NCI-H2171 treated with DMSO at 0.1 percent for 48 hours (cell line): ENCODE measurements around the gene AP1M2.
A peak's percentile ranks its signal among the peaks of the same experiment; 100 is the strongest.

Source experiments
- DNase-seq: peaks from one replicate; lab custom pipeline; 2025; lab: John Stamatoyannopoulos, UW

AP1M2 gene

DNA sequence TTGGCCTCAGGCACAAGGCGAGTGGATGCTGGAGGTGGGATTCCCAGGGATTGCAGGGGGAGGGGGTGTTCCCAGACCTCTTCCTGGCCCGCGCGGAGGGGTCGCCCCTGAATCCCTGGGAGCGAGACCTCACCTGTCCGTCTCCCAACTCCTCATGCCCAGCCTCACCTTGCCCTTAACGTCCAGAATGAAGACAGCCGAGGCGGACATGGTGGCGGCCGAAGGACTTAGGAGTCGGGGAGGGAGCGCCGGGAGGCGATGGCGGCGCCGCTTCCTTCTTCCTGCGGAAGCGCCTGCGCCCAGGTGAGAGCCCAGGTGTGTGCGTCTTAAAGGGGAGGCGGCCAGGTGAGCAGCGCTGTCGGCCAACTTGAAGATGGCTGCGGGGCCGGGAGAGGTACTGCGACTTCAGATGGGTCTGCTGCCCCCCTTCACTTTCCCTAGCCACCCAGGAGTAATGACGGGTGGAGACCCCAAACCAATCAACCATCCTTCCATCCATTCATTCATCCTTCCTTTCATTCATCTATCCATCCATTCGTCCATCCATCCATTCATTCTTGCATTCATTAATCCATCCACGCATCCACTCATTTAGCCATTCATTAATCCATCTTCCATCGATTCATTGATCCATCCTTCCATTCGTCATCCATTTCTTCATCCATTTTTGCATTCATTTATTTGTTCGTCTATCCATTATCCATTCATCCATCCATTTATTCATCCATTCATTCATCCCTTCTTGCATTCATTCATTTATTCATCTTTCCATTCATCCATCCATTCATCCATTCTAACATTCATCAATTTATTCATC lies at the start of gene AP1M2:
Gene AP1M2, minus strand, starts transcription at position 291 of the 817 bp plus-strand sequence. Its CDS starts 81 bp downstream, at position 210.
- DNase-seq = peak; percentile 60

DNA sequence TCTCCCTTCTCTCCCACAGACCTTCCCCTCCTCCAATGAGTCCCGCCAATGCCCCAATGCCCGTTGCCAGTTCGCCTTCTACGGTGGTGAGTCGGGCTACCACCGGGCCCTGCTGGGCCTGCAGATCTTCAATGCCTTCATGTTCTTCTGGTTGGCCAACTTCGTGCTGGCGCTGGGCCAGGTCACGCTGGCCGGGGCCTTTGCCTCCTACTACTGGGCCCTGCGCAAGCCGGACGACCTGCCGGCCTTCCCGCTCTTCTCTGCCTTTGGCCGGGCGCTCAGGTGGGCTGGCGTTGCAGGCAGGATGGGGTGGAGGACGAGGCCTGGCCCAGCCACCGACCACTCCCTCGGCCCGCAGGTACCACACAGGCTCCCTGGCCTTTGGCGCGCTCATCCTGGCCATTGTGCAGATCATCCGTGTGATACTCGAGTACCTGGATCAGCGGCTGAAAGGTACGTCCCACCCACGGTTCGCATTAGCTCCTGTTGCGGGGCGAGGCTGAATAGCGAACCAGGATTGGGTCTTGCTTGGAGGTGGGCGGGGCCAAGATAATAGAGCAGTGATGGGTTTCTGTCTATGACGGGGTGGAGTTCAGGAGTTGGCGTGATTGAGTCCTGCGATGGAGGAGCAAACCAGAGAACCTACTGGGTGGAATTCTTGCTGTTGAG lies 49.3 kb upstream of the AP1M2 start:
- DNase-seq = no peak

DNA sequence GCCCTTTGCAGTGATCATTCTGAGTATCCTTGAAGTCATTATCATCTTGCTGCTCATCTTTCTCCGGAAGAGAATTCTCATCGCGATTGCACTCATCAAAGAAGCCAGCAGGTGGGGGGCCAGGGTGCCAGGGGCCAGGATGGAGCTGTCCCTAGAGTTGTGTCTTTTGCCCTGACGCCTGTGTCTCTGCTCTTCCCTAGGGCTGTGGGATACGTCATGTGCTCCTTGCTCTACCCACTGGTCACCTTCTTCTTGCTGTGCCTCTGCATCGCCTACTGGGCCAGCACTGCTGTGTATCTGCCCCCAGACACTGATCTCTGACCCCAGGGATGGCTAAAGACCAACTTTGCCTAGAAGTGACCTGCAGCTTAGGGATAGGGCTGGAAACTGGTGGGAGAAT lies 47.9 kb upstream of the AP1M2 start:
- no peak for DNase-seq

DNA sequence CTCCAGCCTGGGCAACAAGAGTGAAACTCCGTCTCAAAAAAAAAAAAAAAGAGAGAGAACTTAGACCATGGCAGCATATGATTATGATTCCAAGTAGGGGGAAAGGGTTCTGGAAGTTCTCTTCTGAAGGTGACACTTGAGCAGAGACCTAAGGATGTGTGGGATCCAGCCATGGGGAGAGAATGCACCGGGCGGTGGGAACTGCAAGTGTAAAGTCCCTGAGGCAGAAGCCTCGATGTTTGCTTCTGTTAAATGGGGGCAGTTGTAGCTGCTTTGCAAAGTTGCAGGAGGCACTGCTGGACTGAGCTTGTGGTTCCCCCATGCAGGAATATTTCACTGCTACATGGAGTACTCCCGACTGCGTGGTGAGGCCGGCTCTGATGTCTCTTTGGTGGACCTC lies 47.3 kb upstream of the AP1M2 start:
- DNase-seq = no peak

DNA sequence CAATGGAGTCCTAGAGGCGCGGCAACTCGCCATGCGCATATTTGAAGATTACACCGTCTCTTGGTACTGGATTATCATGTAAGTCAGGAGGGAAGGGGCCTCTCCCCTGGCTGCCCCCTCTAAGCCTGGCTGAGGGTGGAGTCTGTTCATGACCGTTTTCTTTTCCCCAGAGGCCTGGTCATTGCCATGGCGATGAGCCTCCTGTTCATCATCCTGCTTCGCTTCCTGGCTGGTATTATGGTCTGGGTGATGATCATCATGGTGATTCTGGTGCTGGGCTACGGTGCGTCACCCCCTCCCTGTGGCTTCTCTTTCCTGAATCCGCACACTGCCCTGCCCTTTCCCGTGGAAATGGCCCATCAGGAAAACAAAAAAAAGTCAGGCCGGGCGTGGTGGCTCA lies 44.8 kb upstream of the AP1M2 start:
- DNase-seq = no peak

DNA sequence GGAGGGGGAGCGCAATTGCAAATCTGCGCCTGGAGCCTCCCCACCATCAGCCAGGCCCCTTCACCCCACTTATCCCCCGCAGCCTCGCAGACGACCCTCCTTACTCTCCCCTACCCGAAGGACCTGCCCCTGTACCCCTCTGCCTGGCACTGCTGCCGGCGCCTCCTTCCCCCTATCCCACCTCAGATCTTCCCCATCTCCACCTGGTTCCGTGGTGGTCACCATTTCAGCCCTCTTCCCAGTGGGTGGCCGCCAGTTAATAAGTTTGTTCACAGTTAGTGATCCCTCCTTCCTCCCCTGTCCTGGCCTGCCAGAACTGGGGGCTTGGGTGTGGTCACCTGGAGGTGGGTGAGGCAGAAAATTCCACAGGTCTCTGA lies 38.6 kb upstream of the AP1M2 start:
- DNase-seq = no peak

DNA sequence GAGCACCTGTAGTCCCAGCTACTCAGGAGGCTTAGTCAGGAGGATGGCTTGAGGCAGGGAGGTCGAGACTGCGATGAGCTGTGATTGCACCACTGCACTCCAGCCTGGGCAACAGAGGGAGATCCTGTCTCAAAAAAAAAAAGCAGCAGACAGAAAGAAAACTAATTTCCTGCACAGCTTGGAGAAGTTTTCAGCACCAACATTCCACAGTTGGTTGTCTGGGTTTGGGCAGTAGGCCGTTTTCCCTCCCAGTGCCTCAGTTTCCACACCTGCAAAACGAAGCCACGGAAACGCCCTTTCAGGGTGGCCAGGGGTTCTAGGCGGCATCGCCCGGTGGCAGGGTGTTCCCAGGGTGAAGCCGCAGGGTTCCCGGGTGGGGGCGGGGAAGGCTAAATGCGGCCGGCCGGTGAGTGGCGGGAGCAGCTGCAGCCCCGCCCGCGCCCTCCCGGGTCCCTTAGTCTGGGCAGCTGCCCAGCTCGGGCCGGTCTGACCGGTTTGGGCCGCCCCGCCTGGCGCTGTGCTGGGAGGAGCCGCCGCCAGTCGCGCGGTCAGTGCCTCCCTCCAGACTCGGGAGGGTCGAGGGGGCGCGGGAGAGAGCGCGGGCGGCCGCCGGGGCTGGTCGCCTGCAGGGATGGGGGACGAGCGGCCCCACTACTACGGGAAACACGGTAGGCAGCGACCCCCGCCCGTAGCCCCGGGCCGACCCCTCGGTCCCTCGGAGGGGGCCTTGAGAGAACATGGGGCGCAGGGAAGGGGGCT lies 38.1 kb upstream of the AP1M2 start, which contains the start of gene SLC44A2:
Gene SLC44A2, plus strand, starts transcription at position 551 of the 759 bp plus-strand sequence. Its CDS starts 81 bp downstream, at position 632.
- no peak for DNase-seq

DNA sequence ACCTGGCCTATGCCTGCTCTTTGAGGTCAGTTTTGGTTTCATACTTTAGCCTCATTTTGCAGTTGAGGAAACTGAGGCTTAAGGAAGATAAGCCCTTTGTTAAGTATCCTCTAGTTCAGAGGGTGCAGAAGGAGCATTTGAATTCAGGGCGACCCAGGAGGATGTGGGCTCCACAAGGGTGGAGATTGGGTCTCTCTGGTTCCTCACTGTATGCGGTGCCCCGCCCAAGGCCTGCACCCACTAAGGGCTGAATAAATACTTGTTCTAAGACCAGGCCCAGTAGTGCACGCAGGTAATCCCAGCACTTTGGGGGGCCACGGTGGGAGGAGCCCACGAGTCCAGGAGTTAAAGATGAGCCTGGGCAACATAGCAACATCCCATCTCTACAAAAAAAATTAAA lies 37.5 kb upstream of the AP1M2 start:
- DNase-seq = no peak

DNA sequence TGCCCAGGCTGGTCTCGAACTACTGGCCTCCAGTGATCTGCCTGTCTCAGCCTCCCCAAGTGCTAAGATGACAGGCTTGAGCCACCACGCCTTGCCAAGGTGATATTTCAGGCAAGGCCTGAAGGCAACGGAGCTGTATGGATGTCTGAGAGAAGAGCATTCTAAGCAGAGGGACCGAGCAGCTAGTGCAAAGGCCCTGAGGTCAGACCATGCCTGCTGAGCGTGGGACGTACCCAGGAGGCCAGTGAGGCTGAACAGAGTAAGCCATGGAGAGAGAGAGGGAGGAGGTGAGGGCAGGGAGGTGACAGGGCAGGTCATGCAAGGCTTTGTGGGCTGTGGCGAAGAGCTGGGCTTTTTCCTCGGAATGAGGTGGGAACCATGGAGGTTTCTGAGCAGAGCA lies 34.9 kb upstream of the AP1M2 start:
- DNase-seq = no peak

DNA sequence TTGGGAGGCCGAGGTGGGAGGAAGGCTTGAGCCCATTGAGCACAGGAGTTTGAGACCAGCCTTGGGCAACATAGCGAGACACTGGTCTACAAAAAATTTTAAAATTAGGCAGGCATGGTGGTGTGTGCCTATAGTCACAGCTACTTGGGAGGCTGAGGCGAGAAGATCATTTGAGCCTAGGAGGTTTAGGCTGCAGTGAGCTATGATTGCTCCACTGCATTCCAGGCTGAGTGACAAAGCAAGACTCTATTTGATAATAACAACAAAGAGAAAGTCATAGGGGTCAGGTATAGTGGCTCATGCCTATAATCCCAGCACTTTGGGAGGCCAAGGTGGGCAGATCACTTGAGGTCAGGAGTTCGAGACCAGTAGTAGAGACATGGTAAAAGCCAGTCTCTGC lies 33.7 kb upstream of the AP1M2 start:
- DNase-seq = no peak

DNA sequence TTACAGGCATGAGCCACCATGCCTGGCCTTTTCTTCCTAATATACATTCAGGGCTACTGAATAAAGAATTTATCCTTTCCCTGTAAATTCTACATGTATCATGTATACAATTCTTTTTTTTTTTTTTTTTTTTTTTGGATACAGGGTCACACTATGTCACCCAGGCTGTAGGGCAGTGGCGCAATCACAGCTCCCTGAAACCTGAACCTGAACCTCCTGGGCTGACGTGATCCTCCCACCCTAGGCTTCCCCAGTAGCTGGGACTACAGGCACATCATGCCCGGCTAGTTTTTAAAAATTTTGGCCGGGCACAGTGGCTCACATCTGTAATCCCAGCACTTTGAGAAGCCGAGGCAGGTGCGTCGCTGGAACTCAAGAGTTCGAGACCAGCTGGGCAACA lies 31.7 kb upstream of the AP1M2 start:
- no peak for DNase-seq

DNA sequence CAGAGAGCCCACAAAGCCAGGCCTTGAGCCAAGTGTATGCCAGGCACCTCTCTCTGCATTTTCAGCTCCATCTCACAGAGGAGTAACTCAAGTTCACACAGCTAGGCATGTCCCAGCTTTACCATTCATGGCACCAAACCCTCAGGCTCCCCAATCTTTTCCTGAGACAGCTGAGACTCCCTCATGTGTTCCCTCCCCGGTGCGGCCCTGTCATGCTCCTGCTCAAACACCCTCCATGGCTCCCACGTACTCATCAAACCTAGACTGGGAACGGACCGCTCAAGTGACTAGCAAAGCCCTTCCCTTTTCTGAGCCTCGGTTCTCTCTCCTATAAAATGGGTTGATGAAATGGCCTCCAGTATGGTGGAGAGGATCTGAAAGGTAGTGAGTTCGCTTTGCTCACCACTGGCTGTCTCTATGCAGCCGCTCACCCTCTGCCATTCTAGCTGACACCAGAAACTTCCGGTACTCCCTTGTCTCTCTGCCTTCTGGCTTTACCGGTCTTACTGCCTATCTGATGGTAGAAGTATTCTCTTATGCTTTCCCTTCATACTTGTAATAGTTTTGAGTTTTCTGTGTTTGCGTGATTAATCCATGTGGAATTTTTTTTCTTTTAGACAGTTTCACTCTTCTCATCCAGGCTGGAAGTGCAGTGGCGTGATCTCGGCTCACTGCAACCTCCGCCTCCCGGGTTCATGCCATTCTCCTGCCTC lies 30.5 kb upstream of the AP1M2 start:
- DNase-seq = no peak

DNA sequence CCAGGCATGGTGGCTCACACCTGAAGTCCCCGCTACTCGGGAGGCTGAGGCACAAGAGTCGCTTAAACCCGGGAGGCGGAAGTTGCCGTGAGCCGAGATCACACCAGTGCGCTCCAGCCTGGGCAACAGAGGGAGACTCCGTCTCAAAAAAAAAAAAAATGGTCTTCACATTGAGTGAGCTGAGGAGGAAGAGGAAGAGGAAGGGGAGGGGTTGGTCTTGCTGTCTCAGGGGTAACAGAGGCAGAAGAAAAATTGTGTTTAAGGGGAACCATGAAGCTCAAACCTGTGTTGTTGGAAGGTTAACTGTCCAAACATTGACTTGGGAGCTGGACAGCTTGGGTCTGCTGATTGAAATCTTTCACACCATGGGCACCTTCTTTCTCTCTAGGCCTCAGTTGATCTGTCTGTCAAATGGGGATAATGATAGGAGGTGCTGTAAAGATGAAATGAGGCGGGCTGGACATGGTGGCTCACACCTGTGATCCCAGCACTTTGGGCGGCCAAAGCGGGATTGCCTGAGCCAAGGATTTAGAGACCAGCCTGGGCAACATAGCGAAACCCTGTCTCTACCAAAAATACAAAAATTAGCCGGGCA lies 28.4 kb upstream of the AP1M2 start:
- no peak for DNase-seq

DNA sequence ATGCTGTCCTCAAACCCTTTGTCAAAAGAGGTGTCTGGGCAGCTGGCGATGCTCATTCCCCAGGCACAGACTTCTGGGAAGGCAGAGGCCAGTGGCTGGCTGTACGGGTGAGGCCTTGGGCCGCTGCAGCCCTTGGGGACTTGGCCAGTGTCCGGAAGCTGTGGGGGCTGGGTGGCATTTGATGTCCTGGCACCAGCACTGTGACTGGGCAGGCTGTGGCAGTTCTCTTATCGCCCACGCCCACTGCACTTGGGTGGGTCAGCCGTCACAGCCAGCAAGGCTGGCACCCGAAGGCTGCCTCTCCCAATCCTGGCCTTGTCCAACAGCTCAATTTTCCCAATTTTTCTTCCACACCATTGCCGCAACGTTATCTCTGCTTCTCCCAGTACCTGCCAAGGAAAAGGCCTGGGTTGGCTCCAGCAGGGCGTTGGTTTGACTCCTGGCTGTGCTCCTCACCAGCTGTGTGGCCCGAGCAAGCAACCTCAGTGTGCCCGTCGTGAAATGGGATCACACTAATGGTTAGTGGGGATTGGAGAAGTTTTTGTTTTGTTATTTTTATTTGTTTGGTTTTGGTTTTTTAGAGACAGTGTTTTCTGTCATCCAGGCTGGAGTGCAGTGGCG lies 25.5 kb upstream of the AP1M2 start:
- no peak for DNase-seq

DNA sequence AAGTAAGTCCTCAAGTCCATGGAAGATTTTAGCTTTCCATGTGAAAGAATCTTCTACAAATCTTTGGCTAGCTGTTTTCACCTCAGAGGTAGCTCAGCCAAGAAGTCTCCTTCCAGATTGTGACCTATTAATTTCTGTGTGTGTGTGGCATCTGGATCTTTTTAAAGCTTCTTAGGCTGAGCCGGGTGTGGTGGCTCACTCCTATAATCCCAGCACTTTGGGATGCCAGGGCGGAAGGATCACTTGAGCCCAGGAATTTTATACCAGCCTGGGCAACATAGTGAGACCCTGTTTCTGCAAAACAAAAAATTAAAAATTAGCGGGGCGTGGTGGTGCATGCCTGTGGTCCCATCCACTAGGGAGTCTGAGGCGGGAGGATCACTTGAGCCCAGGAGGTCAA lies 24.8 kb upstream of the AP1M2 start:
- DNase-seq = no peak

DNA sequence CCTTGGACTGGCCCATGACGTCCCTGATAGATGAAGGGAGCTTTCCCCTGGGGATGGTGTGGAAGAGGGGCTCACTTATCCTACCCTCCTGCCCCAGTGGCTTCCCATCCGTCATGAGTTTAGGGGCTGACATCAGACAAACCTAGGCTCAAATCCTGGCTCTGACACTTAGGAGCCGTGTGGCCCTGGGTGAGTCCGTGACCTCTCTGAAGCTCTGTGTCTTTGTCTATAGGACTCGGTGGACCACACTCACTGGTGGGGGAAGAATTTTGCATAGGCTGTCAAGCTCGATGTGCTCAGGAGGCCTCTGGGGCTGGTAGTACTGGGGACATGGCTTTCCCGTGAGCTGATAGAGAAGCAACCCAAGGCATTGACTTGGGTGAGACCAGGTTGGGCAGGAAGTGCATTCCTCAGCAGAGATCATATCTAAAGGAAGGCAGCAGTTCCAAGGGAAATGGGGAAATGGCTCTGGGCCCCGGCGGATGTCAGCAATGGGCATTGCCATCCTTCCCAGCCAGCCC lies 17.4 kb upstream of the AP1M2 start:
- DNase-seq = no peak

DNA sequence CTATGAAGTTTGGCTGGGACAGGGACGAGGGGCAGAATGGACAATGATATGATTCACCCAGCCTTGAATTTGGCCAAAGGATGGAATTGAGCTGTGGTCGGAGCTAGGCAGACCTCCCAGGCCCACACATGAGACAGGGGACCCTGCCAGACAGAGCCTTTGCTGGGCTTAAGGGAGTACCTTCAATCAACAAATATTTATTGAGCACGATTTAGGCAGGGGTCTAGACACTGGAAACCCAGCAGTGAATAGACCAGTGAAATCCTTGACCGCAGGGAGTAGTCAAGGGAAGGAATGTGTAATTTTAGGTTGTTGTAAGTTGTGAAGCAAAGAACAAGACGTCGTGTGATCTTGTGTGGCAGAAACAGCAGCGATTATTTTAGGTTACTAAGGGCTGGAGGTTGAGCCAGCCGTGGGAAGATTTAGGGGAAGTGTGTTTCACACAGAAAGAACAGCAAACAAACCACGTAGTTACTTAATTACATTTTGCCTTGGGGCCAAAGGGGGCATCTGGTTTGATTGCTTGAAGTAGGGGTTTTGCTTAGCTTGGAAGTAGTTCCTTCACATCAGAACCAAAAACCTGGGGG lies 16.9 kb upstream of the AP1M2 start:
- no peak for DNase-seq

DNA sequence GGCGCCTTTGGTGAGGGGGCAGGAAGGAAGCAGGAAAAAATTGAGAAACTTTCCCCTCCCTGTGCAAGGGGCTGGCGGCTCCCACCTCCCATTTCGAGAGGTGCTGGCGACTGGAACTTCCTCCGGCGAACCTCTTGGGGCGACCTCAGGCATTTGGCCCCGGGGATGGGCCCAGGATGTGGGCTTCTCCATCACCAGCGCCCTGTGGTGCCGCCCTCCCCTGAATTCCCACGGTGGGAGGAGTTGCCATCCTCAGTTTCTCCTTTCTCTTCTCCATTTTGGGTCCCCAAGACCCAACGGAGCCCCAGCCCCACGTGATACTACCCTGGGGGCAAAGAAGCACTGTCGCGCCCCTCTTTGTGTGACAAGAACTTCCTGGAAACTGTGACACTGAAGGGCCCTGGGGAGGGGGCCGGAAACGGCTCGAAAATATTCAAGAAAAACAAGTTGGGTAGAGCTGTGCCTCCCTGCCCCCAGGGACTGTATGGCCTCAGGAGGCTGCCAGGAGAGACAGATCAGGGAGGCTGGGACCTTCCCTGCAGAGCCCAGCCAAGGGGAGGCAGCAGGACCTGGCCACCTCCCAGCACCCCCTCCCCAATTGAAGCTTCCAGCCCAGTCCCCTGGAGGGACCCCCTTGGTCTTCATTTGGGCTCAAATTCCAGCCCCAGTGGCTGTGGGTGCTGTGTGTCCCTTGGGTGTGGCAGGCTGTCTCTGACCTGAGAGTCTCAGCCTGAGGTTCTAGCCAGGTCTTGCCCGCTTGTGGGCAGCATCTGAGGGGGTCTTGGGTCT lies 16.2 kb upstream of the AP1M2 start:
- DNase-seq = no peak

DNA sequence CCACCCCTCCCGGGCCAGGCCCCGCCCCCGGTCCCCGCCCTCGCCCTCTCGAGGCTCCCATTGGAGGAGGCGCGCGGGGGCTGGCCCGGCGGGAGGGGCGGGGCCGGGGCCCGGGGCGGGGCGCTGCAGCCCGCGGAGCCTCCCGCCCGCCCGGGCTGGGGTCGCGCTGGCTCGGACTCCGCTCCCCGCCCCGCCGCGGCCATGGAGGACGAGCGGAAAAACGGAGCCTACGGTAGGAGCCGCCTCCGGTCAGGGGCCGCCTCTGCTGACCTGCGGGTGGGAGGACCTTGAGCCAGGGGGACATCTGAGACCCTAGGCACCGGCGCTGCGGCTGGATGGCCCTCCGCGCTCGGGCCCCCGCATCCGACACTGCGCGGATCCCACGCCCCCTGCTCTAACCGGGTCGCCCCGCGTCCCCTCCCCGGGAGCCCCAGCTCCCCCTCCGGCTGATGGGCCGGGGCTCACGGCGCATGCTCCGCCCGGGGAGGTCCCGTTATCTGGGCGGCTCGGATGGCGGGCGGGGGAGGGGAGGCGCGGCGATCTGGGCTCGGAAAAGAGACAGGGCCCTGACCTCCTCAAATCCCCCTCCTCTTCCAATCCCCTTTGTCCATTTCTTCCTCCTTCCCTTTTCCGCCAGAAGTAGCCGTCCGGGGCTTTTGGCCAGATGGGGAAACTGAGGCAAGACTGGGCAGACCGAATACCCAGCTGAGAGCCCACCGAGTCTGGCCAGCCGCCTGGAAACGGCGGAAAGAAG lies 15.4 kb upstream of the AP1M2 start:
- peak; percentile 53 for DNase-seq
